ENCODE measurements around the gene RNF112. TPM values are rescaled to one million over a fixed set of nuclear protein-coding genes. Genes with fewer than 3 reads are reported as not detected.
A peak's percentile ranks its signal among the peaks of the same experiment; 100 is the strongest.
"Not testable (repeated sequence)": the region's sequence is repeated elsewhere in the genome, so short reads cannot be mapped to it uniquely, and the experiment has no call there.

RNF112 gene
- total and polyA plus RNA-seq, 3 donors from 2014 or later: 2.1 to 8.1 (median 4.6) TPM

- no peak for TF ChIP-seq POLR2A (IDR thresholded peaks at IDR 0.05)
- no peak for TF ChIP-seq CTCF (IDR thresholded peaks at IDR 0.05)
- H3K27ac ChIP-seq: no peak overlapping the region
- WGBS, 2 donors: 91 to 93% methylated on average over 5 of the region's 5 CpGs
These were observed 15.6 kb downstream of the RNF112 start for GRCh38 chr17:19426631-19427030.

GRCh38 chr17:19431691-19432090 lies 20.7 kb downstream of the RNF112 start:
- H3K9me3 ChIP-seq: no peaks in the 10 kb centered on the region
- H3K4me3 ChIP-seq: no peak overlapping the region
- H3K4me1 ChIP-seq: no peaks in the 10 kb centered on the region
- H3K27me3 ChIP-seq: no peaks in the 10 kb centered on the region
- no peak overlapping the region for H3K27ac ChIP-seq
- WGBS, 2 donors: 84 to 86% methylated on average over 3 of the region's 3 CpGs
- H3K36me3 ChIP-seq (ENCODE audit: low read depth, missing control alignments): no peaks in the 10 kb centered on the region
- no peak for DNase-seq
- TF ChIP-seq CTCF (IDR thresholded peaks at IDR 0.05): no peak
- TF ChIP-seq POLR2A (IDR thresholded peaks at IDR 0.05): no peak
- intact Hi-C loops (cut with DNase I; ENCODE audit: low total_unique reads): no loop called here

More at GRCh38 chr17:19426631-19427030, 15.6 kb downstream of the RNF112 start:
- H3K9me3 ChIP-seq: no peaks in the 10 kb centered on the region
- DNase-seq: no peak
- H3K36me3 ChIP-seq (ENCODE audit: low read depth, missing control alignments): no peaks in the 10 kb centered on the region
- H3K4me1 ChIP-seq: no peaks in the 10 kb centered on the region
- H3K4me3 ChIP-seq: no peak overlapping the region
- H3K27me3 ChIP-seq: no peaks in the 10 kb centered on the region
- intact Hi-C loops (cut with DNase I; ENCODE audit: low total_unique reads): no loop called here

- H3K27ac ChIP-seq: no peak overlapping the region
- H3K9me3 ChIP-seq: no peaks in the 10 kb centered on the region
- DNase-seq: no peak
- H3K36me3 ChIP-seq (ENCODE audit: low read depth, missing control alignments): no peaks in the 10 kb centered on the region
- no peak overlapping the region for H3K4me3 ChIP-seq
- intact Hi-C loops (cut with DNase I; ENCODE audit: low total_unique reads): no loop called here
- WGBS, 2 donors: 84 to 87% methylated on average over 5 of the region's 5 CpGs
- H3K4me1 ChIP-seq: no peaks in the 10 kb centered on the region
- no peak for TF ChIP-seq CTCF (IDR thresholded peaks at IDR 0.05)
- no peak for TF ChIP-seq POLR2A (IDR thresholded peaks at IDR 0.05)
- no peaks in the 10 kb centered on the region for H3K27me3 ChIP-seq
These were observed 22.2 kb downstream of the RNF112 start for GRCh38 chr17:19433255-19433654.

GRCh38 chr17:19433727-19434340 lies 22.8 kb downstream of the RNF112 start:
- no peak for DNase-seq
- TF ChIP-seq POLR2A (IDR thresholded peaks at IDR 0.05) (no peak), CTCF (IDR thresholded peaks at IDR 0.05) (no peak)
- H3K4me1 ChIP-seq: no peaks in the 10 kb centered on the region
- intact Hi-C loops (cut with DNase I; ENCODE audit: low total_unique reads): no loop called here
- no peaks in the 10 kb centered on the region for H3K27me3 ChIP-seq
- no peaks in the 10 kb centered on the region for H3K36me3 ChIP-seq (ENCODE audit: low read depth, missing control alignments)
- 89 to 94% methylated on average over 2 of the region's 2 CpGs for WGBS, 2 donors
- no peaks in the 10 kb centered on the region for H3K9me3 ChIP-seq
- H3K4me3 ChIP-seq: no peak overlapping the region
- no peak overlapping the region for H3K27ac ChIP-seq

DNA sequence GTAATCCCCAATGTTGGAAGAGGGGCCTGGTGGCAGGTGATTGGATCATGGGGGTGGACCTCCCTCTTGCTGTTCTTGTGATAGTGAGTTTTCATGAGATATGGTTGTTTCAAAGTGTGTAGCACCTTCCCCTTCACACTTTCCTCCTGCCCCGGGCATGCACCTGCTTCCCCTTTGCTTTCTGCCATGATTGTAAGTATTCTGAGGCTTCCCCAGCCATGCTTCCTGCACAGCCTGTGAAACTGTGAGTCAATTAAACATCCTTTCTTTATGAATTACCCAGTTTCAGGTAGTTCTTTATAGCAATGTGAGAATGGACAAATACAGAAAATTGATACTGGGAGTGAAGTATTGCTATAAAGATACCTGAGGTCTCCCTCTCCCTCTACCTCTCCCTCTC lies 29.4 kb downstream of the RNF112 start:
- TF ChIP-seq CTCF (IDR thresholded peaks at IDR 0.05) (no peak), POLR2A (IDR thresholded peaks at IDR 0.05) (no peak)
- DNase-seq: no peak
- intact Hi-C loops (cut with DNase I; ENCODE audit: low total_unique reads): no loop called here
- H3K9me3 ChIP-seq: no peaks in the 10 kb centered on the region
- no peak overlapping the region for H3K27ac ChIP-seq
- 67 to 71% methylated on average over 1 of the region's 1 CpG for WGBS, 2 donors
- H3K4me1 ChIP-seq: no peaks in the 10 kb centered on the region
- no peaks in the 10 kb centered on the region for H3K27me3 ChIP-seq
- no peak overlapping the region for H3K4me3 ChIP-seq
- H3K36me3 ChIP-seq (ENCODE audit: low read depth, missing control alignments): no peaks in the 10 kb centered on the region

GRCh38 chr17:19441288-19441687 lies 30.3 kb downstream of the RNF112 start:
- DNase-seq; intact Hi-C loops (cut with DNase I; ENCODE audit: low total_unique reads); H3K36me3 ChIP-seq (ENCODE audit: low read depth, missing control alignments): not testable (repeated sequence)

More at GRCh38 chr17:19441288-19441687, 30.3 kb downstream of the RNF112 start:
- not testable (repeated sequence) for H3K27me3 ChIP-seq, H3K9me3 ChIP-seq, H3K27ac ChIP-seq, H3K4me1 ChIP-seq
- 78% methylated on average over 21 of the region's 25 CpGs; no CpG with 5 or more reads in 1 of the 2 donors for WGBS, 2 donors
- peak overlapping the region in 1 of 2 donors; percentile 17 for H3K4me3 ChIP-seq

All from testis (tissue), 3 donors.